Karpas-422 (cell line): Measurements from ENCODE around the gene ZPLD1. TPM values are rescaled to one million over a fixed set of nuclear protein-coding genes. Genes with fewer than 3 reads are reported as not detected.

Experiments
- DNase-seq: peaks from one replicate; pipeline ENCODE4 v3.0.0-alpha.2; 2015
- H2AFZ ChIP-seq: fragments of 200-600 bp; sonication (generic); 2 replicates; pipeline ENCODE4 v1.6.1; 2014; ENCODE audit warnings: antibody characterized with exemption, low read length, mixed read lengths
- H3K27ac ChIP-seq: fragments of 200-600 bp; sonication (generic); 2 replicates; pipeline ENCODE4 v1.5.1; 2014; ENCODE audit warnings: mild to moderate bottlenecking, low read length, moderate library complexity
- H3K27me3 ChIP-seq: fragments of 200-600 bp; sonication (generic); 2 replicates; pipeline ENCODE4 v1.6.1; 2014; ENCODE audit warnings: low read length, mixed read lengths
- H3K36me3 ChIP-seq: fragments of 200-600 bp; sonication (generic); 2 replicates; pipeline ENCODE4 v1.6.1; 2014; ENCODE audit warnings: low read length, mixed read lengths; ENCODE audit not compliant: insufficient read depth
- H3K4me1 ChIP-seq: fragments of 200-600 bp; sonication (generic); 2 replicates; pipeline ENCODE4 v1.6.1; 2014; ENCODE audit warnings: mild to moderate bottlenecking, low read length, mixed read lengths
- H3K4me2 ChIP-seq: fragments of 200-600 bp; sonication (generic); 2 replicates; pipeline ENCODE4 v1.6.1; 2014; ENCODE audit warnings: low read length, low read depth, mild to moderate bottlenecking; ENCODE audit not compliant: poor library complexity, severe bottlenecking
- H3K4me3 ChIP-seq: fragments of 200-600 bp; sonication (generic); 2 replicates; pipeline ENCODE4 v1.5.1; 2014; ENCODE audit warnings: mild to moderate bottlenecking, antibody characterized with exemption, low read length, mixed read lengths
- H3K79me2 ChIP-seq: fragments of 200-600 bp; sonication (generic); 2 replicates; pipeline ENCODE4 v1.6.1; 2014; ENCODE audit warnings: mild to moderate bottlenecking, low read length, mixed read lengths
- H3K9ac ChIP-seq: fragments of 200-600 bp; sonication (generic); 2 replicates; pipeline ENCODE4 v1.6.0; 2014; ENCODE audit warnings: low read length
- H3K9me2 ChIP-seq: fragments of 200-600 bp; sonication (generic), shearing (Covaris generic); replicated peaks from 2 replicates; pipeline ENCODE4 v1.6.0; 2014; ENCODE audit warnings: mild to moderate bottlenecking, low read length, moderate library complexity; ENCODE audit not compliant: insufficient read depth
- H3K9me3 ChIP-seq: fragments of 300-700, 200-600 bp; sonication (generic); 2 replicates; pipeline ENCODE4 v1.6.1; 2014; ENCODE audit warnings: low read length, mixed read lengths
- H4K20me1 ChIP-seq: fragments of 200-600 bp; sonication (generic); 2 replicates; pipeline ENCODE4 v1.6.1; 2014; ENCODE audit warnings: mild to moderate bottlenecking, antibody characterized with exemption, low read length, low read depth; ENCODE audit not compliant: insufficient read depth
- total RNA-seq: library from RNA; depleted of rRNA; stranded (reverse); fragments of >200 nt; shearing (Covaris generic); gene quantifications from 2 replicates; pipeline ENCODE4 v1.2.3, GENCODE V29; 2014; ENCODE audit warnings: low replicate concordance

ZPLD1 gene
- total RNA-seq, 1 experiment from 2014 or later = not detected

DNA sequence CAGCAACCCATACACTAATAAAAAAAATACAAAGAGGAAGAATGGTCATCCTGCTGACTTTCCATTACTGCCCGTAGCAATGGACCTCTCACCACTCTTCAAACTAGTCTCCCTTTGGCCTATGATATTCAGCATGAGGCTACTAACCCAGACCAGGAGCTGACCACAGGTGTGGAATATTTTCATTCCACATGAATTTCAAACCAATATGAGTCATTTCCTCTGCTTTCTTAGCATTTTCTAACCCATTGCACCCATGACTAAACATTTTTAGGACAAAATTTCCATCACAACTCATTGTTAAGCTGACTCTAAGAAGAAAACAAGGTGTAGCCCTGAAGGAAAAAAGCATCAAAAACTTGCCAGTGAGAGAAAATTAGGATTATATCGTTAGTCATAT lies 34.0 kb upstream of the ZPLD1 start:
- H4K20me1 ChIP-seq = no peaks in the 10 kb centered on the region
- no peaks in the 10 kb centered on the region for H3K9me2 ChIP-seq
- H3K4me3 ChIP-seq = no peak overlapping the region
- H3K36me3 ChIP-seq = no peaks in the 10 kb centered on the region
- no peaks in the 10 kb centered on the region for H3K4me1 ChIP-seq
- H3K4me2 ChIP-seq = no peak overlapping the region
- H3K9ac ChIP-seq = no peak overlapping the region
- H3K27me3 ChIP-seq = no peaks in the 10 kb centered on the region
- H3K27ac ChIP-seq = no peak overlapping the region
- H2AFZ ChIP-seq = no peak overlapping the region
- no peak for DNase-seq
- H3K9me3 ChIP-seq = no peaks in the 10 kb centered on the region
- no peaks in the 10 kb centered on the region for H3K79me2 ChIP-seq

DNA sequence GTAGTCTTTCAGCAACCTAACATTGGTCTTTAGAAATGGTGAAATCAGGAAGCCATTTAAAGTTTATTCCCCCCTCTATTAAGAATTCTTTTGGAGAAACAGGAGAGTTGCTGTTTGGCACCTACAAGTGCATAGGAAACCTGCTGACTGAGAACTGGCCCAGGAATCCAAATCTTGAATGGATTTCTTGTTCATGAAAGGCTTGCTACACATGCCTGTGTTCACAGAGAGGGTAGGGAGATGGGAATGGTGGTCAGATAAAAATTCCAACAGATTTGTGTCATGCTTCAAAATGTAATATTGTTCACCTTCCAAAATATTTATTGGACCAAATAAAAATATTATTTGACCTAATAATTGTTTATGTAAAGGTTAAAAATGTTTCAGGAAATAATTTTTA lies 24.2 kb upstream of the ZPLD1 start:
- Histone ChIP-seq H3K4me2 (no peak overlapping the region), H3K79me2 (no peaks in the 10 kb centered on the region), H3K9me2 (no peaks in the 10 kb centered on the region), H3K27me3 (no peaks in the 10 kb centered on the region), H2AFZ (no peak overlapping the region), H3K36me3 (no peaks in the 10 kb centered on the region), H3K4me3 (no peak overlapping the region), H3K27ac (no peak overlapping the region), H4K20me1 (no peaks in the 10 kb centered on the region), H3K9me3 (no peaks in the 10 kb centered on the region), H3K9ac (no peak overlapping the region), H3K4me1 (no peaks in the 10 kb centered on the region)
- DNase-seq = no peak

DNA sequence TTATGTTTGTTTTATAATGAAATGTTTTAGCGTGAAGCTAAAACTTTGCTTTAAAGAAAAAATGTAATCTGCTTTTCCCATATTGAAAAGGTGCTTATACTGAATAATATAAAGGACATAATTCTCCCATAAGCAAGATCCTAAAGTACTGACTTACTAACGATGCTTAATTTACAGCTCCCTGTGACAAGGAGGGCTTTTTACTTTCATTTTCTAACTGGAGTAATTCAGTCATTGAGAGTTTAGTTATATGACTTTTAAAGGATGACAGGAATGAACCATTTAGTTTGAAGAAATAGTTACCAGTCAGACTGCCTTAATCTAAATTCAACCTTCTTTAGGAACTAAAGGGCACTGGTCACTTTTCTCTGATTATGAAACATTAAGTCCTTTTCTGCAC lies 19.3 kb upstream of the ZPLD1 start:
- Histone ChIP-seq H3K79me2 (no peaks in the 10 kb centered on the region), H3K9me3 (no peaks in the 10 kb centered on the region), H3K4me2 (no peak overlapping the region), H3K9ac (no peak overlapping the region), H3K27me3 (no peaks in the 10 kb centered on the region), H2AFZ (no peak overlapping the region), H3K4me1 (no peaks in the 10 kb centered on the region), H3K27ac (no peak overlapping the region), H3K9me2 (no peaks in the 10 kb centered on the region), H4K20me1 (no peaks in the 10 kb centered on the region), H3K36me3 (no peaks in the 10 kb centered on the region), H3K4me3 (no peak overlapping the region)
- no peak for DNase-seq

DNA sequence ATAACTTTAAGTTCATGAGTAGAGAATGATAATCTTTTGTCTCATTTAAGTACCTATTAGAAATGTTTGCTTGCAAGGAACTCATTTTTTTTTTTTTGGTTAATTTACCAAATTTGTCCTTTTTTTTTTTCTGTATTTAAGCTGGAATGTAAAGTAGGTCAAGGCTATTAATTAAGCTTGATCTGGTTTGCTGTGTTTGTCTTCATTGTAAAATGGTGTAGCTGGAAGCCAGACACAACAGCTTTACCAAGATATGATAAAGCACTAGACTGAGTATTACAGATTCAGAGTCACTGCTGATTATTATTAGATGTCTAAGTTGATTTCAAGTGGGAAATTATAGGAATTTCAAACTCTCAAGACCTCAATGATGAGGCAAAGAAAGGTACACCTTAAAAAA lies 15.0 kb upstream of the ZPLD1 start:
- H3K36me3 ChIP-seq = no peaks in the 10 kb centered on the region
- no peak overlapping the region for H3K27ac ChIP-seq
- H2AFZ ChIP-seq = no peak overlapping the region
- H3K9me3 ChIP-seq = no peaks in the 10 kb centered on the region
- H4K20me1 ChIP-seq = no peaks in the 10 kb centered on the region
- no peak for DNase-seq
- H3K27me3 ChIP-seq = no peaks in the 10 kb centered on the region
- no peaks in the 10 kb centered on the region for H3K4me1 ChIP-seq
- H3K9me2 ChIP-seq = no peaks in the 10 kb centered on the region
- H3K4me2 ChIP-seq = no peak overlapping the region
- no peak overlapping the region for H3K9ac ChIP-seq
- H3K4me3 ChIP-seq = no peak overlapping the region
- H3K79me2 ChIP-seq = no peaks in the 10 kb centered on the region

DNA sequence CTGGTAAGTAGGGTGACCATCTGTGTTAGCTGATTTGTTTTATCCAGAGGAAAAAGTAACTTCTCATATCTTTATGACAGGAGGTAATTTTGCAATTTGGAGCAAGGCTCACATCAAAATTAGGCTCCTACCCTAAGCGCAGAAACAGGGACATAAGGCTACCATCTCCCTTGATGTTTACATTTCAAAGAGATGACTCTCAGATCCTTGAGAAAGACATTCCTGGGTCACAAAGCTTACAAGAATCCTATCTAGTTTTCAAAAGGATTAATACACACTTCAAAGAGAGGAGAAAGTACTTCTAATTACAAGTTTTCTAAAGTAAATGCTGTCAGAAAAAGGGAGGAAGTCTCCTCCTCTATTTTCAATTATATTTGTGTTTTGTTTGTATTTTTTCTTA lies 7.0 kb downstream of the ZPLD1 start:
- Histone ChIP-seq H3K79me2 (no peaks in the 10 kb centered on the region), H3K4me2 (no peak overlapping the region), H3K4me3 (no peak overlapping the region), H3K27ac (no peak overlapping the region), H3K9me3 (no peaks in the 10 kb centered on the region), H4K20me1 (no peaks in the 10 kb centered on the region), H3K36me3 (no peaks in the 10 kb centered on the region), H2AFZ (no peak overlapping the region), H3K9ac (no peak overlapping the region), H3K27me3 (no peaks in the 10 kb centered on the region), H3K9me2 (no peaks in the 10 kb centered on the region), H3K4me1 (no peaks in the 10 kb centered on the region)
- no peak for DNase-seq

DNA sequence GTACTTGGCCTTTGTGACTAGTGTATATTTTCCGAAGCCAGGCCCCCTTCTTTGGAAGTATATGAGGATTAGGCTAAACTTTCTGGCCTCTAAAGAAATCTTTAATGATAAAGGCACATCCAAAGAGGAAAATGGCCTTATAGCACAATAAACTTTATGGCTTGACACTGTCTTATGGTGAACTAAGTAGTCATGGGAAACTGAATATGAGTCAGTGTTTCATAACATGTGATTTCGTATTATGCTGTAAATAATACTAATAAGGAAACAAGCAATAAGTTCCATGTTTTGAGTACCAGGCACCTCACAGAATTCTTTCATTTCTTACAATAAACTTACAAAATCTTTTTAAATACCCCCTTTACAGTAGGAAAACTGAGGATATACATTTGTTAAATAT lies 8.2 kb downstream of the ZPLD1 start:
- no peak for DNase-seq
- Histone ChIP-seq H4K20me1 (no peaks in the 10 kb centered on the region), H3K36me3 (no peaks in the 10 kb centered on the region), H3K9ac (no peak overlapping the region), H3K4me3 (no peak overlapping the region), H3K4me1 (no peaks in the 10 kb centered on the region), H3K79me2 (no peaks in the 10 kb centered on the region), H2AFZ (no peak overlapping the region), H3K4me2 (no peak overlapping the region), H3K9me3 (no peaks in the 10 kb centered on the region), H3K27me3 (no peaks in the 10 kb centered on the region), H3K27ac (no peak overlapping the region), H3K9me2 (no peaks in the 10 kb centered on the region)

DNA sequence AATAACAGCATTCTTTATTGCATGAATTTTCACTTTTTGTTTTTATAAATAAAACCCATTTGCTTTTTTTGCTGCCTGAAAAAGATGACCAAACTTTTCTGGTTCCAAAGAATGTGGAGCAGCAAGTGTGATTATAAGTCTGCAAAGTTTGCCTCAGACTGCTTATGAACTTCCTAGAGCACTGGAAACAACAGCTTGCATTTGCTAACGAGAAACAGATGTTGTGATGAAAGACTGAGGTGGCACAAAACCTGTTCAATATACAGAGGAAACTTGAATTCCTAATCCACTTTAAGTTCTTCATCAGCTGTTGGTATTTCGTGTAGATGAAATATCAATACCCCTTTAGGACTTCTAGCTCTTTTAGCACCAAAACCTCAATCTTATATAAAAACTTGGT lies 9.3 kb downstream of the ZPLD1 start:
- DNase-seq = no peak
- Histone ChIP-seq H2AFZ (no peak overlapping the region), H3K9me3 (no peaks in the 10 kb centered on the region), H3K9me2 (no peaks in the 10 kb centered on the region), H3K27ac (no peak overlapping the region), H4K20me1 (no peaks in the 10 kb centered on the region), H3K4me2 (no peak overlapping the region), H3K4me1 (no peaks in the 10 kb centered on the region), H3K27me3 (no peaks in the 10 kb centered on the region), H3K36me3 (no peaks in the 10 kb centered on the region), H3K4me3 (no peak overlapping the region), H3K9ac (no peak overlapping the region), H3K79me2 (no peaks in the 10 kb centered on the region)

DNA sequence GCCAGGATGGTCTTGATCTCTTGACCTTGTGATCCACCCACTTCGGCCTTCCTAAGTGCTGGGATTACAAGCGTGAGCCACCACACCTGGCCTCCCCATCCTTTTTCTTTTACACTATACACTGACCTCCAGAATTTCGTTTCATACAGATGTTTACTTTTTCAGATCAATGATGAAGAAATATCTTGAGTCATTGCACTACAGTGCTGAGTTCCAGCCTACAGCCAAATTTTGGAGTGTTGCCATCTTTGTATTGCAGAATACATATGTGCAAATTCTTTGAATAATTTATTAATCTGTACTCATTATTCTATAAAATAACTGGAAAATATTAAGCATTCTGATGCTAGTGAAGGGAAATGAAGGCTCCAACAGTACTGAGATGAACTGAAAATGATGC lies 12.5 kb downstream of the ZPLD1 start:
- H3K27ac ChIP-seq = no peak overlapping the region
- H4K20me1 ChIP-seq = no peaks in the 10 kb centered on the region
- H3K4me2 ChIP-seq = no peak overlapping the region
- H3K27me3 ChIP-seq = no peaks in the 10 kb centered on the region
- H3K79me2 ChIP-seq = no peaks in the 10 kb centered on the region
- H2AFZ ChIP-seq = no peak overlapping the region
- DNase-seq = no peak
- H3K4me1 ChIP-seq = no peaks in the 10 kb centered on the region
- no peaks in the 10 kb centered on the region for H3K9me2 ChIP-seq
- no peaks in the 10 kb centered on the region for H3K36me3 ChIP-seq
- H3K9me3 ChIP-seq = no peaks in the 10 kb centered on the region
- H3K9ac ChIP-seq = no peak overlapping the region
- H3K4me3 ChIP-seq = no peak overlapping the region

DNA sequence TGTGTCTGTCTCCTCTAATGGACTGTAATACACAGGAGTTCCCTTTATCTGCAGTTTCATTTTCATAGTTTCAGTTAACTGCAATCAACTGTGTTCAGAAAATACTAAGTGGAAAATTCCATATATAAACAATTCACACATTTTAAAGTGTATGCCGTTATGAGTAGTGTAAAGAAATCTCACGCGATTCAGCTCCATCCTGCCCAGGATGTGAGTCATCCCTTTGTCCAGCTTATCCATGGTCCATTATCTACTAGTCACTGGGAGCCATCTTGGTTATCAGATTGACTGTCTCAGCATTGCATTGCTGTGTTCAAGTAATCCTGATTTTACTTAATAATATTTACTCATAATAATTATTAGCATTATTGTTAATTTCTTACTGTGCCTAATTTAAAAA lies 14.5 kb downstream of the ZPLD1 start:
- Histone ChIP-seq H3K4me2 (no peak overlapping the region), H3K36me3 (no peaks in the 10 kb centered on the region), H4K20me1 (no peaks in the 10 kb centered on the region), H3K9me3 (no peaks in the 10 kb centered on the region), H3K4me1 (no peaks in the 10 kb centered on the region), H3K27ac (no peak overlapping the region), H3K9me2 (no peaks in the 10 kb centered on the region), H3K79me2 (no peaks in the 10 kb centered on the region), H2AFZ (no peak overlapping the region), H3K9ac (no peak overlapping the region), H3K27me3 (no peaks in the 10 kb centered on the region), H3K4me3 (no peak overlapping the region)
- DNase-seq = no peak
